NCI-H128 (cell line): ENCODE data around the gene TBC1D2.
A peak's percentile ranks its signal among the peaks of the same experiment; 100 is the strongest.
"Not testable (repeated sequence)": the region's sequence is repeated elsewhere in the genome, so short reads cannot be mapped to it uniquely, and the experiment has no call there.

Experiments used
- DNase-seq: peaks from one replicate; lab custom pipeline; 2025; ENCODE audit not compliant: unreplicated experiment; lab: John Stamatoyannopoulos, UW

Gene TBC1D2

GRCh38 chr9:98174502-98174918 is 80.9 kb downstream of the TBC1D2 start:
- not testable (repeated sequence) for DNase-seq

DNA sequence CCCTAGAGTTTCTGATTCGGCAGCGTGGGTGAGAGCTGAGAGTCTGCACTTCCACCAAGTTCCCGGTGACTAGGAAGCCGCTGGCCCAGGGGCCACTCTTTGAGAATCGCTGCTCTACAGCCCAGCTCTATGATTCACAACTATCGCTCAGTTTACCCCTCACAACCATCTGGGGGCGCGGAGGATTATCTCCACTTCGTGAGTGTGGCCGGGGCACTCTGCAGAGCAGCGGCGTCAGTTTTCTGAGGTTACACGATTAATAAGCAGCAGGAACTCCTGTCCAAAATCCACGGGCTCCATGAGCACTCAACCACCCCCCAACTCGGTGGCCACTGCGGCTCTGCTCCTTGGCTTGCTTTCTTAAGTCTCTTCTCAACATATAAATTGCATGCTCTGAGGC is 82.3 kb downstream of the TBC1D2 start:
- no peak for DNase-seq

DNA sequence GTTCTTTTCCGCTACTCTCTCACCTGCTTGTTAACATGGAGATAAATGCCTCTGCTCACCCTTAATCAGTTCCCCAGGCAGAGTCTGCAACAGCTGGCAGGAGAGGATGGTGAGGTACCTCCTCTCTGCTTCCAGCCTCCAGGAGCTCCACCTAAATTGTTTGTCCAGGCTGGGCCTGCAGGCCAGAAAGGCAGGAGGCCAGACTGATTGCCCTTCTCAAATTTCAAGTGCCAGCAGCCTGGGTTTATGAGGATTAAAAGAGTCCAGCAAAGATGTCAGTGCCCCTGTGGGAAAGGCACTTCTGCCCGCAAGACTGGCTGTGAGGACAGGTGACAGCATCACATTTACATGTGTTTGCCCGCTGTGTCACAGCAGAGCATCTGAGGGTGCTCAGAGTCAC is 82.8 kb downstream of the TBC1D2 start:
- DNase-seq = peak; percentile 71

DNA sequence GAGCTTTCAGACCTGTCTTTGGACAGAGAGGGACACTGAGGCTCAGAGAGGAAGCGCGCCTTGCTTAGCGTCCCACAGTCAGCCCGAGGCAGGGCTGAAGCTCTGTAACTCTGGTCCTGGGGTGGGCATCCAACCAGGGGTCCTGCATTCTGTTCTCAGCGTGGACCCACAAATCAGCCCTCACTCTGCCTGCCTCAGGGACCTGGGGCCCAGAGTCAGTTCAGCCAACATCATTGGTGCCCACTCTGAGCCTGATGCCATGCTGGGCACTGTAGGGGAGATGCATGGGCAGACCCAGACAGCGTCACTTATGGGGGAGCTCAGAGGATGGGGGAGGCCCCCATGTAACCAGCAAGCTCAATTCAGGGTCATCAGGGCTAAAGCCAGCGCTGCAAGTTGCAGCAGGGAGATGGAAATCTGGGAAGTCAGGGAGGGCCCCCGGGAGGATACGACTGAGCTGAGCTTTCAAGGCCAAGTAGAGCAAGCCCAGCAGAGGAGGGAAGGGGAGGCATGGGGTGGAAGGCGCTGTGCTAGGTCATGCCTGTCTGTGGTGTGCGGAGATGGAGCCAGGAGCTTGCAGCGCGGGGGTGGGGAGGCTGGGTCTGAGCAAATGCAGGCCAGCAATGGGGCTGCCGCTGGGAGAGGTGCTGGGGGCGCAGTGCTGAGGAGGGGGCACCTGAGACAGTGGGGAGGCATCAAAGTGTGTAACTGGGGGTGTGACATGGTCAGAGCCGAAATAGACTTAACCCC is 84.1 kb downstream of the TBC1D2 start:
- DNase-seq = no peak

- DNase-seq = no peak
Measured at GRCh38 chr9:98168941-98169488, 86.4 kb downstream of the TBC1D2 start.

GRCh38 chr9:98168153-98168780 is 87.2 kb downstream of the TBC1D2 start:
- no peak for DNase-seq

GRCh38 chr9:98164912-98165311 is 90.5 kb downstream of the TBC1D2 start:
- no peak for DNase-seq

DNA sequence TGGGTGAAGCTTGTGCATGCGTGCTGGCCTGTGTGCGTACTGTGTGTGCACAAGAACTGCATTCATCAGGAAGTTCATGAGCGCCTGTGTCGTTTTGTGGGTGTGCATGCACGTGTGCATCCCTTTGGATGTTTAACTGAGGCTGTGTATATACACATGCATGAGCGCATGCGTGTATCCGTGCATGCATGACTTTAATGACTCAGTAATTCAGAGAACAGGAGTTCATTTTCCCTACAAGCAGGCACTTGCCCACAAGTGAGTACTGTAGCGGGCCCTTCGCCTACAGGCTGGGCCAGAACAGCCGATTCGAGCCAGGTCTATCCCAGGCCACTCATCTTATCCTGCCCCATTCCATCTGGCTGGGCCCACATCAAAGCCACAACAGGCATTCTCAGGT is 92.8 kb downstream of the TBC1D2 start:
- no peak for DNase-seq

GRCh38 chr9:98161851-98162250 is 93.6 kb downstream of the TBC1D2 start:
- no peak for DNase-seq

DNA sequence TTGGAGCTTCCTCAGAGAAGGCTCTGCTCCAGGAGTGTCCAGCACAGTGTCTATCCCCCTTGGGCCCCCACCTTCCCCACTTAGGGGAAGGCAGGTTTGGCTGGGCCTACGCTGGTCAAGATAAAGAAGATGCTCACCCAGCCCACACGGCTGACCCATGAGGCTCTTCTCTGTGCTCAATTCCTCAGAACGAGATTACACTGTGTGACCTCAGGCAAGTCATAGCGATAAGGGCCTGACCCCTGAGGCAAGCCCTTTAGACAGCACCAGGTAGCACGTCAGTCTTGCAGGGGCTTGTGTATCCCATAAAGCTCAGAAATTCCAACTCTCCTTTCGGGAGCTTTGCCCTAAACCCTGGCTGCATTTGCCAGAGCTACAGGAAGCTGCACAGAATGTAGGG is 95.7 kb downstream of the TBC1D2 start:
- DNase-seq = no peak

GRCh38 chr9:98159301-98159700 is 96.1 kb downstream of the TBC1D2 start:
- no peak for DNase-seq

DNA sequence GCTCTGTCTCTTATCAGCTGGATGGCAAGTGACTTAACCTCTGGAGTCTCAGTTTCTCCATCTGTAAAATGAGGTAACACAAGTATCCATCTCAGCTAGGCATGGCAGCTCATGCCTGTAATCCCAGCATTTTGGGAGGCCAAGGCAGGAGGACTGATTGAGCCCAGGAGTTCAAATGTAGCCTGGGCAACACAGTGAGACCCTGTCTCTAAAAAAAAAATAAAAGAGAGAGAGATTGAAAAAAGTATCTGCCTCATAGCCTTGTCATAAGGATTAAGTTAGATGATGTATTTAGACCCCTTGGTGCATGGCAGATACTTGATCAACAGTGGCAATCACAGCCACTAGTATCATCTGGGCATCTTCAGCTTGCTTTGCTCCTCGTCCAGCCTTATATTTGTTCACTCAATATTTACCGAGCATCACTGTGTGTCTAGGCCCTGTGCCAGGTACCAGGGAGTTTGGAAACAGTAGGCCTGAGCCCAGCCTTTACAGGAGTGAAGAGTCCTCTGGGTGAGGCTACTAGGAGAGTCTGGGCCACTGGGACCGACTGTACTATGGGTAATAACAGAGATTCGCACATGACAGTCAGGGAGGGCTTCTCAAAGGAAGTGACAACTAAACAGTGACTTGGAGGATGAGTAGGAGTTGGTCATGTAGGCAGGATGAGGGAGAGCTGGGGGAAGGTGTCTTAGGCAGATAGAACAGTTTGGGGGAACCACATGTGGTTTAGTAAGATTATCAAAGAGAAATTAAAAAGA is 97.2 kb downstream of the TBC1D2 start:
- no peak for DNase-seq

DNA sequence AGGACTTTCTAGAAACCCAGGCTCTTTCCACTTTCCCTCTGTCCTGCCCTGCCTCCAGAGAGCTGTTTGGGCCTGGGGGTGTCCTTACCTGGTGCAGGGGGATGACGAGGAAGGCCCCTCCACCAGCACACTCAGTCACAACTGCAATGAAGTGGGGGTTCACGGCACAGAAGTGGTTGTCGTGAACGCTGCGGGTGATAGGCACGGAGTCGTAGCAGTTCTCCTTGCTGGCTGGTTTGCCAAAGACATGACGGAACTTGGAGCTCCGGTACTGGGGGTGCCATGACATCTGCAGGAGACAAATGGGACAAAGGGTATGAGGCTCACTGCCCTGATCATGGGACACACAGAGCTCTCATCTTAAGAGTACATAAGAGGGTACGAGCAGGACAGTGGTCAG is 98.1 kb downstream of the TBC1D2 start:
- DNase-seq = no peak

GRCh38 chr9:98154678-98155077 is 100.8 kb downstream of the TBC1D2 start:
- DNase-seq = no peak

GRCh38 chr9:98152526-98152925 is 102.9 kb downstream of the TBC1D2 start:
- no peak for DNase-seq

DNA sequence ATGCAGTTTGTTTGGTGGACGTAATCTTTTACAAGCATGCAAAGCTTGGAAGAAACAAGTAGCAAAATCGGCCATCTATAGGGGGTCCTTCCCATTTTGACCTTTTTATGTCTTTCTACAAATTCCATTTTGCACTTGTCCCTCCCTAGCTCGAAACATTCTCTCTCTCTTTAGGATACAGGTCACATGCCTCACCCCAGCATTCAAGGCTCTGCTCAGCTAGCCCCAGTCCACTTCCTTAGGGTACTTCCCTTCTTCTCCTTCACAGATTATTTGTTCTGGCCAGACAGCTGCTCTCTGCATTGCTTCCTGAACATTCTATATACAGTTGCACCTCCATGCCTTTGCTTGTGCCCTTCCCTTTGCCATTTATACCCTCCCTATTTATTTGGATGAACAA is 104.7 kb downstream of the TBC1D2 start:
- no peak for DNase-seq

DNA sequence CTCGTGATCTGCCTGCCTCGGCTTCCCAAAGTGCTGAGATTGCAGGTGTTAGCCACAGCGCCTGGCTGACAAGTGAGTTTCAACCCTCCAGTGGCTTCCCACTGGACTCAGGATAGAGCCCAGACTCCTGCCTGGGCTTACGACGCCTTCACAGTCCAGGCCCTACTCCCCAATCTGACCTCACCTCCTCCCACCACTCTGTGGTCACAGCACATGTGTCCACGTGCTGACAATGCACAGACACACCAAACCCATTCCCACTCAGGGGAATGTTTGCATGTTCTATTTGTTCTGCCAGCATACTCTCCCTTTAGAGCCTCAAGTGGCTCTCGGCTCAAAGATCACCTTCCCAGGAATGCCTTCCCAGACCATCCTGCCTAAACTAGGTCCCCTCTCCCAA is 105.3 kb downstream of the TBC1D2 start:
- DNase-seq = no peak

- DNase-seq = peak; percentile 8
Measured at GRCh38 chr9:98149422-98149821, 106.0 kb downstream of the TBC1D2 start.
